Ishikawa (cell line): ENCODE measurements around the gene ARVCF.

Experiments used
- CEBPB ChIP-seq: IDR thresholded peaks from 2 replicates; pipeline ENCODE4 v1.6.1; 2012
- CREB1 ChIP-seq: IDR thresholded peaks from 2 replicates; pipeline ENCODE4 v1.6.1; 2012; ENCODE audit warnings: low read depth
- EGR1 ChIP-seq: IDR thresholded peaks from 2 replicates; pipeline ENCODE4 v1.6.1; 2012
- EP300 ChIP-seq: IDR thresholded peaks from 2 replicates; pipeline ENCODE4 v1.6.1; 2012; ENCODE audit warnings: borderline replicate concordance
- FOXM1 ChIP-seq: IDR thresholded peaks from 2 replicates; pipeline ENCODE4 v1.6.1; 2012; ENCODE audit warnings: low read depth, borderline replicate concordance
- MAX ChIP-seq: IDR thresholded peaks from 2 replicates; pipeline ENCODE4 v1.6.1; 2012
- NFIC ChIP-seq: IDR thresholded peaks from 2 replicates; pipeline ENCODE4 v1.6.1; 2012
- RAD21 ChIP-seq: IDR thresholded peaks from 2 replicates; pipeline ENCODE4 v1.6.1; 2012; ENCODE audit warnings: low read depth
- REST ChIP-seq: IDR thresholded peaks from 2 replicates; pipeline ENCODE4 v1.6.1; 2012; ENCODE audit warnings: low read depth, mild to moderate bottlenecking
- TAF1 ChIP-seq: IDR thresholded peaks from 2 replicates; pipeline ENCODE4 v1.6.1; 2012; ENCODE audit warnings: low read depth, mild to moderate bottlenecking
- TCF12 ChIP-seq: IDR thresholded peaks from 2 replicates; pipeline ENCODE4 v1.6.1; 2012; ENCODE audit warnings: low read depth
- TEAD4 ChIP-seq: IDR thresholded peaks from 2 replicates; pipeline ENCODE4 v1.6.1; 2012
- USF1 ChIP-seq: IDR thresholded peaks from 2 replicates; pipeline ENCODE4 v1.6.1; 2012
- YY1 ChIP-seq: IDR thresholded peaks from 2 replicates; pipeline ENCODE4 v1.6.1; 2012; ENCODE audit warnings: low read depth
- ZBTB7A ChIP-seq: IDR thresholded peaks from 2 replicates; pipeline ENCODE4 v1.6.1; 2012; ENCODE audit warnings: low read depth

The ARVCF gene

GRCh38 chr22:20043997-20044342 lies 27.3 kb upstream of the ARVCF start:
- no peak for TF ChIP-seq EGR1
- TF ChIP-seq REST, result no peak
- no peak for TF ChIP-seq TAF1
- TF ChIP-seq MAX, result no peak
- no peak for TF ChIP-seq ZBTB7A
- TF ChIP-seq EP300, result no peak
- TF ChIP-seq USF1, result no peak
- TF ChIP-seq TCF12, result no peak
- TF ChIP-seq FOXM1, result no peak
- no peak for TF ChIP-seq RAD21
- TF ChIP-seq TEAD4, result no peak
- no peak for TF ChIP-seq NFIC
- no peak for TF ChIP-seq YY1
- TF ChIP-seq CREB1, result no peak
- no peak for TF ChIP-seq CEBPB

- TF ChIP-seq CEBPB (no peak), ZBTB7A (no peak), RAD21 (no peak), TEAD4 (no peak), CREB1 (no peak), TCF12 (no peak), EP300 (no peak), TAF1 (no peak), REST (no peak), USF1 (no peak), MAX (no peak), EGR1 (no peak), NFIC (no peak), FOXM1 (no peak), YY1 (no peak)
Measured at GRCh38 chr22:20043057-20043996, 26.7 kb upstream of the ARVCF start.

GRCh38 chr22:20040327-20041200 lies 23.9 kb upstream of the ARVCF start:
- TF ChIP-seq MAX (no peak), CREB1 (no peak), USF1 (no peak), REST (no peak), TCF12 (no peak)
